ENCODE data around the gene ZFAND3. TPM values are rescaled to one million over a fixed set of nuclear protein-coding genes. Genes with fewer than 3 reads are reported as not detected.

ZFAND3 gene
- total and polyA plus RNA-seq, 2 experiments from 2014 or later = 16.9 to 28.2 TPM

GRCh38 chr6:37877373-37878149 is 58.0 kb downstream of the ZFAND3 start (continued):
- TF ChIP-seq ZNF462 (CRISPR knock-in tag; IDR thresholded peaks at IDR 0.05) = no peak

GRCh38 chr6:37878150-37878710 is 58.7 kb downstream of the ZFAND3 start:
- ATAC-seq (peak; percentile 48), DNase-seq (ENCODE audit: low spot score) (no peak)
- Mint-ChIP-seq H3K27me3 (ENCODE audit: insufficient read depth, low read depth, poor library complexity) (peaks cover 4% of the 10 kb centered on the region), H3K4me3 (no peak overlapping the region), H3K36me3 (ENCODE audit: low read depth) (no peaks in the 10 kb centered on the region; the same call in 2 of the 3 replicates), H3K9me3 (no peaks in the 10 kb centered on the region), H3K27ac (no peak overlapping the region), H3K4me1 (peaks cover 42% of the 10 kb centered on the region)
- no peak overlapping the region for H3K27ac ChIP-seq (ENCODE audit: low read depth)
- H3K27me3 ChIP-seq (ENCODE audit: insufficient read depth) = no peaks in the 10 kb centered on the region
- H2AFZ ChIP-seq = no peak overlapping the region
- H3K4me1 ChIP-seq (ENCODE audit: insufficient read depth) = peaks cover 20% of the 10 kb centered on the region
- peaks cover 38% of the 10 kb centered on the region for H4K20me1 ChIP-seq (replicated peaks; ENCODE audit: insufficient read depth)
- no peaks in the 10 kb centered on the region for H3K36me3 ChIP-seq (ENCODE audit: insufficient read depth)
- H3K79me2 ChIP-seq (replicated peaks; ENCODE audit: insufficient read depth) = peaks cover 96% of the 10 kb centered on the region
- no peaks in the 10 kb centered on the region for H3F3A ChIP-seq (replicated peaks; ENCODE audit: low read depth)
- H3K9me2 ChIP-seq (ENCODE audit: insufficient read depth) = no peaks in the 10 kb centered on the region
- no peak overlapping the region for H3K4me2 ChIP-seq
- H3K4me3 ChIP-seq = no peak overlapping the region
- TF ChIP-seq POLR2AphosphoS5 (IDR thresholded peaks at IDR 0.05; ENCODE audit: low read depth) (no peak), NANOG (IDR thresholded peaks at IDR 0.05; ENCODE audit: borderline replicate concordance) (no peak), JUNB (IDR thresholded peaks at IDR 0.05; ENCODE audit: unreplicated experiment) (no peak), ETS1 (IDR thresholded peaks at IDR 0.05) (no peak), CREB1 (CRISPR knock-in tag; IDR thresholded peaks at IDR 0.05; ENCODE audit: low read depth) (no peak), REST (IDR thresholded peaks at IDR 0.05; ENCODE audit: unreplicated experiment) (no peak), EZH2phosphoT487 (IDR thresholded peaks at IDR 0.05; ENCODE audit: unreplicated experiment) (no peak), EZH2 (IDR thresholded peaks at IDR 0.05; ENCODE audit: low read depth, unreplicated experiment) (no peak)

All from GM23338 (cell line).